Fibroblast of the conjunctiva (primary cell): Measurements from ENCODE around the gene PTPRT.

Experiments used
- DNase-seq: peaks from one replicate; pipeline ENCODE4 v3.0.0-alpha.2; 2010; ENCODE audit warnings: low read depth

Gene PTPRT

GRCh38 chr20:43189554-43190331 is at the start of gene PTPRT:
TSS of gene PTPRT (minus strand) at chr20:43189906. CDS start at chr20:43189733, 173 bp downstream.
- no peak for DNase-seq

- DNase-seq, result no peak
Observed at GRCh38 chr20:43238833-43239232, 49.1 kb upstream of the PTPRT start.

GRCh38 chr20:43238266-43238665 is 48.6 kb upstream of the PTPRT start:
- DNase-seq, result no peak

- no peak for DNase-seq
Observed at GRCh38 chr20:43237651-43238168, 48.0 kb upstream of the PTPRT start.

GRCh38 chr20:43235998-43236397 is 46.3 kb upstream of the PTPRT start:
- no peak for DNase-seq

- DNase-seq, result no peak
Observed at GRCh38 chr20:43231829-43232228, 42.1 kb upstream of the PTPRT start.

- DNase-seq, result no peak
Observed at GRCh38 chr20:43229696-43230095, 40.0 kb upstream of the PTPRT start.

GRCh38 chr20:43220612-43221011 is 30.9 kb upstream of the PTPRT start:
- DNase-seq, result no peak

GRCh38 chr20:43210901-43211300 is 21.2 kb upstream of the PTPRT start:
- DNase-seq, result no peak

- no peak for DNase-seq
Observed at GRCh38 chr20:43209831-43210230, 20.1 kb upstream of the PTPRT start.

- DNase-seq, result no peak
Observed at GRCh38 chr20:43205699-43206098, 16.0 kb upstream of the PTPRT start.

GRCh38 chr20:43202100-43202499 is 12.4 kb upstream of the PTPRT start:
- DNase-seq, result no peak

- DNase-seq, result no peak
Observed at GRCh38 chr20:43198607-43199006, 8.9 kb upstream of the PTPRT start.

- no peak for DNase-seq
Observed at GRCh38 chr20:43196243-43196642, 6.5 kb upstream of the PTPRT start.

- no peak for DNase-seq
Observed at GRCh38 chr20:43194137-43194536, 4.4 kb upstream of the PTPRT start.

GRCh38 chr20:43193443-43193842 is 3.7 kb upstream of the PTPRT start:
- DNase-seq, result no peak

GRCh38 chr20:43191946-43192863 is 2.5 kb upstream of the PTPRT start:
- no peak for DNase-seq

- DNase-seq, result no peak
Observed at GRCh38 chr20:43191143-43191542, 1.4 kb upstream of the PTPRT start.

- DNase-seq, result no peak
Observed at GRCh38 chr20:43190332-43190953, 737 bp upstream of the PTPRT start.

- DNase-seq, result no peak
Observed at GRCh38 chr20:43188861-43189553, 699 bp downstream of the PTPRT start.

GRCh38 chr20:43188234-43188653 is 1.5 kb downstream of the PTPRT start:
- DNase-seq, result no peak
